Inferior parietal cortex (tissue), 1 donor: ENCODE results near the gene FBP1.
"Not testable (repeated sequence)": the region's sequence is repeated elsewhere in the genome, so short reads cannot be mapped to it uniquely, and the experiment has no call there.

Source experiments
- DNase-seq: peaks from one replicate; pipeline ENCODE4 v3.0.0-alpha.2; 2016; ENCODE audit errors: extremely low spot score

FBP1 gene

DNA sequence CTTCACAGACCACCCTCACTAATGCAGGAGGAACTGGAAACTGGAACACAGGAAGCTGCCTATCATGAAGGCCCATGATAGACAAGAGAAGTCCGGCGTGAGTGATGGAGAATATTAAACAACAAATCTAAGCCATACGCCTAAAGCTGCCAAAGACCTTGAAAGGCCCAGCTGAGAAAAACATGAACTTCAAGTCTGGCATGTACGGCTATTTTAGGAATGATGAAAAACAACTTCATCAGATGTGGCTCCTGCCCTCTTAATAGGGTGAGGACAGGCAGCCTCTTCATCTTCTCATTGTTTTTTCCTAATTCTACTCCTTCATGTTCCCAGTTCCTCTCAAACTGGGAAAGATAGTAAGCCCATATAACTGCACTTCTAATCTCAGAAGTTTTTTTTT is 20.3 kb downstream of the FBP1 start:
- DNase-seq, result no peak

- no peak for DNase-seq
Measured at GRCh38 chr9:94613003-94613402, 26.3 kb downstream of the FBP1 start.

- no peak for DNase-seq
Measured at GRCh38 chr9:94612071-94612470, 27.2 kb downstream of the FBP1 start.

DNA sequence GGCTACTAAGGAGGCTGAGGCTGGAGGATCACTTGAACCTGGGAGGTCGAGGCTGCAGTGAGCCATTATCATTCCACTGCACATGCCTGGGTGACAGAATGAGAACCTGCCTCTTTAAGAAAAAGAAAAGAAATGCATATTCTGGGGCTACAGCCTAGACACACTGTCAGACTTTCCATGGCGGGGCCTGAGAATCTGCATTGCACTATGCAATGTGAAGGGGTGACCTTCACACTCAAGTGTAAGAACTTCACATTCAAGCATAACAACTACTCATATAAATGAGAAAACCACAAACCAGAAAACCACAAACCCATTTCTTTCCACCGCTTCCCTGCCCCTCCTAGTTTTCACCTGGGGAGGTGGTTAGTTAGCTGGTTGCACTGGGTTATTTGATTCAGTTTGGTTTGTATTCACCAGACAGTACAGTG is 27.7 kb downstream of the FBP1 start:
- no peak for DNase-seq

DNA sequence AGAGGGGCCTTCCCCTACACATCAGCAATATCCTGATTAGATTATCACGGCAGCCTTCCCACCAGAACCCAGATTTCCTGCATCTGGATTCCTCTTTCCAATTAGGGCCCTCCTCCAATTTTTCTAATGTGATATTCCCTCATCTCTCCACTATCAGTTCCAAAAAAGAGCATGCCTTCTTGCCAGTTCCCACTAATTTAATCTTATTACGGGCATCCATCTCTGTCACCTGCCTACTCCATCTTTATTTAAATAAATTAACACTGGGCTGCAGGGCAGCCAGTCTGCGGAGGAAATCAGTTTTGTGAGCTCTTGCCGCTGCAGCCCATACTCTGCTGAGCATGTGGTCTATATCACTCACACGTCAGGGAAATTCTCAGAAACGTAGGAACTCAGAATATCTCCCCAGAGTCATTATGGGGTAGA is 29.1 kb downstream of the FBP1 start:
- DNase-seq, result no peak

- DNase-seq, result no peak
Measured at GRCh38 chr9:94607423-94607691, 32.0 kb downstream of the FBP1 start.

- DNase-seq, result no peak
Measured at GRCh38 chr9:94606646-94607422, 32.5 kb downstream of the FBP1 start.

DNA sequence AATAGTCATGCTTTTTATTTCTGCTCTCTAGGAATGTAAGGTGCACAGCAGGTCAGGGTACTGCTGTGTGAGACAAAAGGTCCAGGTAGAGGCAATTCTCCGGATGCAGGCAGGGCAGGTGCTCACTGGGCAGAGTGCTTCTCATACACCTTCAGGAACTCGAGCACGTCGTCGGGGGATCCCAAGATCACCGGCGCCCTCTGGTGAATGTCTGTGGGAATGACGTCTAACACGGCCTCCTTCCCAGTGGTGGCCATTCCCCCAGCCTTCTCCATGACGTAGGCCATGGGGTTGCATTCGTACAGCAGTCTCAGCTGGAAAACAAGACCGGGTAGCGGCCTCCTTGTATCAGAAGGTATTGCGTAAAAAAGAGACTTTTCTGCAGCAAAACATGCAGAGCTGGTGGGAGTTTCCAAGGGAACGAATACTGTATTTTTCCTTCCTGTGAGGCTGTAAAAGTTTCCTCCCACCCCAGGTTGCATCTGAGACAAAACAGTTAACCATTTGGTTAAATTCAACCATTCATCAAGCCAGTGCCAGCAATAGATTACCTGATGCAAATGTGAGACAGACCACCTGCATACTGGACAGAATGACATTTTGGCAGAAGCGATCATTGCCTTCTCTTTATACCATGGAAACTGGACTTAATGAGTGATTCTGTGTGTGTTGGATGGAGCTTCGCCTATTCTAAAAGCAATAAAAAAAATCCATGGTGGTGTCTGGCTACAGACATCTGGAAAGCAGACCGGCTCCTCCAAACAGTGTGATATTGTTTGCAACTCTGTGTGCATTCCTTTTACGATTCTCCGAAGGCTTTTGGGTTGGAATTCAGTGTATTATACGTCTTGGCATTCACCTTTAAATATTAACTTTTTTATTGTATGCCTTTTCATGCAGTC is 35.8 kb downstream of the FBP1 start:
- peak; percentile 64 for DNase-seq

GRCh38 chr9:94602666-94603065 is 36.7 kb downstream of the FBP1 start:
- no peak for DNase-seq

- no peak for DNase-seq
Measured at GRCh38 chr9:94600715-94601114, 38.6 kb downstream of the FBP1 start.

GRCh38 chr9:94600258-94600657 is 39.1 kb downstream of the FBP1 start:
- DNase-seq, result no peak

GRCh38 chr9:94599102-94599501 is 40.2 kb downstream of the FBP1 start:
- DNase-seq, result no peak

GRCh38 chr9:94593459-94594345 is 45.6 kb downstream of the FBP1 start, which contains the start of gene FBP2:
Gene FBP2 (minus strand): TSS chr9:94593824. CDS start chr9:94593726, 98 bp downstream.
- DNase-seq, result no peak

- not testable (repeated sequence) for DNase-seq
Measured at GRCh38 chr9:94592683-94593082, 46.6 kb downstream of the FBP1 start.

GRCh38 chr9:94591876-94592275 is 47.4 kb downstream of the FBP1 start:
- DNase-seq, result no peak

DNA sequence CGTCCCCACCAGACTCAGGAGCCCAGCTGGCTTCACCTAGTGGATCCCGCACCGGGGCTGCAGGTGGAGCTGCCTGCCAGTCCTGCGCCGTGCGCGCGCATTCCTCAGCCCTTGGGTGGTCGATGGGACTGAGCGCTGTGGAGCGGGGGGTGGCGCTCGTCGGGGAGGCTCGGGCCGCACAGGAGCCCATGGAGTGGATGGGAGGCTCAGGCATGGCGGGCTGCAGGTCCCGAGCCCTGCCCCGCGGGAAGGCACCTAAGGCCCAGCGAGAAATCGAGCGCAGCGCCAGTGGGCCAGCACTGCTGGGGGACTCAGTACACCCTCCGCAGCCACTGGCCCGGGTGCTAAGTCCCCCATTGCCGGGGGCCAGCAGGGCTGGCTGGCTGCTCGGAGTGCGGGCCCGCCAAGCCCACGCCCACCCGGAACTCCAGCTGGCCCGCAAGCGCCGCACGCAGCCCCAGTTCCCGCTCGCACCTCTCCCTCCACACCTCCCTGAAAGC is 48.2 kb downstream of the FBP1 start:
- not testable (repeated sequence) for DNase-seq

DNA sequence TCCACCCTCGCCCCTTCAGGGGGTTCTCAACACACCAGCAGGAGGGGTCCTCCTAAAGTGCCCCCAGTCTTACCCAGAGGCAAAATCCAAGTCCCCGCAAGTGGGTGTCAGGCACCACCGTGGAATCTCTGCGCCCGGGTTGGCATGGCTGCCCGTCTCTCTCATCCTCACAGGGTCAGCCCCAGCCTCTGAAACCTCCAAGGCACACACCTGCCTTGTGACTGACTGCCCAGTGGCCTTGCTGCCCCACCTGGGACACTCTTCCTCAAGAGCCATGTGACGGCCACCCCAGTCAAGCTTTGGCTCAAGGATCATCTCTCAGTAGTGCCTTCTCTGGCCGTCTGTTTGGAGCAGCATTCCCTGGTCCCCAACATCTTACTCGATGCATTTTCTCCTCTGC is 50.6 kb downstream of the FBP1 start:
- no peak for DNase-seq

DNA sequence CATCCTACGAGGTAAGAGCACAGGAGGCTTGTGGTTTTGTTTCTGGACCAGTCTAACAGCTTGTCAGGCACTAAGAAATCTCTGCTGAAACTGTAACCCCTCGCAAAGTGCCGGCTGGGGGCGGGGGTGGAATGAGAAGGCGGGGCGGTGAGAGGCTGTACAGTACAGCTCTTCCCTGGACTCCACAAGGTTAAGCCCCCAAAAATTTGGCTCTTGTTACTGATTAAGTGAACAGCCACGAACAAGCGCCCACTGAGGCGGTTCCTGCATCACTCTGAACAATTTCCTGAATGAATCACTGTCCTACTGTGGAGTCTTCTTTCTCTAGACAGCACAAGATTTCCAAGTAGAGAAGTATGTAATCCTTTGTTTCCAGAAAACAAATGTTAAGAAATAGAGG is 52.5 kb downstream of the FBP1 start:
- no peak for DNase-seq

GRCh38 chr9:94586316-94586715 is 53.0 kb downstream of the FBP1 start:
- DNase-seq, result no peak

GRCh38 chr9:94584555-94584954 is 54.8 kb downstream of the FBP1 start:
- no peak for DNase-seq

DNA sequence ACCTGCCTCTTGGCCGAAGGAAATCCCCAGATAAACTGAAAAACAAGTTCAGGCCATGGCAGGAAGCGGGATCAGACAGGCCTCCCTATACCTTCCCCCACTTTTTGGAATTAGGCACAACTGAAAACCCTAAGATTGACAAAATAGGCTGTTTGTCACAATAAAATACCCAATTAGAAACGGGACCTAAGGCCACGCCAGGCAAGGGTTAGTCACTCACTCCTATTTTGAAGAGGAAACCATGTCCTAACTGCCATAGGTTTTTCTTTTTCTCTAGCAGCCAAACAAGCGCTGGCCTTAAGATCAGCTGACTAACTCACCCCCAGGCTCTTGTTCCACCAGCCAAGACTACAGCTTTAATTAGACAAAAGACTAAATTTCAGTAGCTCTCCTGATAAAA is 57.6 kb downstream of the FBP1 start:
- DNase-seq, result no peak

- no peak for DNase-seq
Measured at GRCh38 chr9:94577571-94577970, 61.7 kb downstream of the FBP1 start.
